Renal cortex interstitium (tissue), 11 donors: ENCODE data around the gene FAM72D. TPM values are rescaled to one million over a fixed set of nuclear protein-coding genes. Genes with fewer than 3 reads are reported as not detected.
A peak's percentile ranks its signal among the peaks of the same experiment; 100 is the strongest.
"Not testable (repeated sequence)": the region's sequence is repeated elsewhere in the genome, so short reads cannot be mapped to it uniquely, and the experiment has no call there.

Experiments used
- DNase-seq, 11 donors: peaks; one replicate each; pipeline ENCODE4 v3.0.0-alpha.2; 2013; ENCODE audit warnings: low read depth in 9 of 11, low spot score in 4 of 11; ENCODE audit errors: extremely low read depth in 1 of 11
- polyA plus RNA-seq, 3 donors: library from polyadenylated mRNA; unstranded; fragments of 120-200 nt; gene quantifications; one replicate each; pipeline ENCODE4 v1.2.1, GENCODE V29; 2013; ENCODE audit not compliant: insufficient read length in 3 of 3

The FAM72D gene
- polyA plus RNA-seq, 3 donors: 1.6 to 3.6 (median 2.2) TPM

GRCh38 chr1:145127144-145127543, 31.4 kb downstream of the FAM72D start:
- DNase-seq: not testable (repeated sequence)

DNA sequence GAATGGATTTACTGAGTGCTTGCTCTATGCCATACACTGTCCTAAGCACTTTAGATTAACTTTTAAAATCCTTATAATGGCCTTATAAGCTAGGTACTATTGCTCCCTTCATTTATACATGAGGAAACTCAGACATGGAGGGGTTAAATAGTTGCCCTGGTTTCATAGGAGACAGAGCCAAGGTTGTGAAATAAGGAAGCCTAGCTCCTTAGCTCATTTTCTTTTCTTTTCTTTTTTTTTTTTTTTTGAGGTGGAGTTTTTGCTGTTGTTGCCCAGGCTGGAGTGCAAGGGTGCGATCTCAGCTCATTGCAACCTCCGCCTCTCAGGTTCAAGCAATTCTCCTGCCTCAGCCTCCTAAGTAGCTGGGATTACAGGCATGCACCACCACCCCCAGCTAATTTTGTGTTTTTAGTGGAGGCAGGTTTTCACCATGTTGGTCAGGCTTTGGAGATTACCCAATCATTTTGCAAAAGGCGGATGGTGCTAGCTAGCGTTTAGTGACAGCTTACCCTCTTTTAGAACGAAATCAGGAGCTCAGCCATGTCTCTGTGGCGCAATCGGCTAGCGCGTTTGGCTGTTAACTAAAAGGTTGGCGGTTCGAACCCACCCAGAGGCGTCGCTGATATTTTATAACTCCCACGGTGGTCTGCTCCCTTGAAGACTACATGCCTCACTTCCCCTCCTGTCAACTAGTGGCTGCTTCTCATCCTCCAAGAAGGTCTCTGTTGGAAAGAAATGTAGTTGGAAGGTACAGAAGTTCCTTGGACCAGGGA, 33.1 kb downstream of the FAM72D start:
- DNase-seq: not testable (repeated sequence)

- DNase-seq: not testable (repeated sequence)
Observed at GRCh38 chr1:145134476-145134875, 38.7 kb downstream of the FAM72D start.

- not testable (repeated sequence) for DNase-seq
Observed at GRCh38 chr1:145140549-145140948, 44.8 kb downstream of the FAM72D start.

DNA sequence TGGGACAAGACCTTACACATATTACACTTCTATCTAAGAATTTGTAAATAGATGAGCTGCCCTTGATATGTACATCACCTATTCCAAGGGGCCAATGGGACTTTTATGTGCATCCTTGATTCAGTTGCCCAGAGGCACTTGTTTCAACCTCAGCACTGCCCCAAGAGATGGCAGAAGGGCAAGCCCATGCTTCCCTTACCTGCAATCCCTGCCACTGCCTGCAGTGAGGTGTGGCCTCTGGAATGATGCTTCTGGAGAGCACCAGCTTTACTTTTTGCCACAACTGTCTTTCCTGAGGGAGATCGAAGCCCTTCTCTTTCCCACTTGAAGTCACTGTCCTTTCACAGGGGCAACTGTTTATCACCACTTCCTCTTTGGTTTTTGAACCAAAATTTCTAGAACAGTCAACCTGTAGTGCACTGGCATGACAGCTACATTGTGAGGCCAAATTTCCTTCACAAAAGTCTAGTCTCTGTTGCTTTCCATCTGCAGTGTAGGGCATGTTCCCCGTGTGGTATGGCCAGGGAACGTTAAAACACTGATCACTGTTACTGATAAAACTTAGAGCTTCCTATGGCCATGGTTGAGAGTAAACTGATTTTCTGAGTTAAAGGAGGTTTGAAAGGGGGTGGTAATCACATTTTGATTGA, 48.6 kb downstream of the FAM72D start:
- DNase-seq: not testable (repeated sequence)

DNA sequence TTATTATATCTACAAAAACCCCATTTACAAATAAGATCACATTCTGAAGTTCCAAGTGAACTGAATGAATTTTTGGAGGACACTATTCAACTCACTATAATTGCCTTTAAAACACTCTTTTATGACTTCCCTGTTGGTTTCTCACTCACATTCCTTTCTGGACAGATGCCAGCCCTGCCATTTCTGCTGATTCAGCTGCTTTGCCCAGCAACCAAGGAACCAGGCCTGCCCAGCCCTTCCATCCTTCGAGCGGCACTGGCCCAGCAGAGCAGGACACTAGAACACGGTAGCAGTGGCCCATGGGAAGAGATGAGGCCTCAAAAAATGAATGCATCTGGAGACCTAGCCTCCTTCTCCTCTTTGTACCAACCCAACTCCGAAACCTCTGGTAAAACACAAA, 50.5 kb downstream of the FAM72D start:
- not testable (repeated sequence) for DNase-seq

GRCh38 chr1:145147172-145147571, 51.4 kb downstream of the FAM72D start:
- DNase-seq: not testable (repeated sequence)

- not testable (repeated sequence) for DNase-seq
Observed at GRCh38 chr1:145155421-145155820, 59.6 kb downstream of the FAM72D start.

- DNase-seq: not testable (repeated sequence)
Observed at GRCh38 chr1:145155873-145156272, 60.1 kb downstream of the FAM72D start.

- DNase-seq: peak; percentile 8 to 57 (median 39)
Observed at GRCh38 chr1:145156891-145157610, 61.3 kb downstream of the FAM72D start.

DNA sequence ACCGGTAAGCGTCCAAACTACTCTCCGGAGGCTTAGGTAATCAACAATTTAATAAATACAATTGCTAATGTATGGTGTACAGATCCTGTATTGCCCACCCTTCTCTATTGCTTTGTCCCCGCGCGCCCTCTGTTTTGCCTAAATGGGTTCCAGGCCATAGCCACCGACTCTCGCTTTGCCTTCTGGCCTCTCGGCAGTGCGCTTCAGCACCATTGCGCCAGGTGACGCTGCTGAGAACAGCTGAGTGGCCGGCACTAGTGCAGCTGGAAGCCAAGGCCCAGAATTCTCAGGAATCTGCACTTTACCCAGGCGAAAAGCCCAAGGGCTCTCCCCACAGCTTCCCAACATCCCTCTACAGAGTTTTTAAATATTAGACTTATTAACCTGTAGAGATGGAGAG, 61.9 kb downstream of the FAM72D start:
- DNase-seq: not testable (repeated sequence)

DNA sequence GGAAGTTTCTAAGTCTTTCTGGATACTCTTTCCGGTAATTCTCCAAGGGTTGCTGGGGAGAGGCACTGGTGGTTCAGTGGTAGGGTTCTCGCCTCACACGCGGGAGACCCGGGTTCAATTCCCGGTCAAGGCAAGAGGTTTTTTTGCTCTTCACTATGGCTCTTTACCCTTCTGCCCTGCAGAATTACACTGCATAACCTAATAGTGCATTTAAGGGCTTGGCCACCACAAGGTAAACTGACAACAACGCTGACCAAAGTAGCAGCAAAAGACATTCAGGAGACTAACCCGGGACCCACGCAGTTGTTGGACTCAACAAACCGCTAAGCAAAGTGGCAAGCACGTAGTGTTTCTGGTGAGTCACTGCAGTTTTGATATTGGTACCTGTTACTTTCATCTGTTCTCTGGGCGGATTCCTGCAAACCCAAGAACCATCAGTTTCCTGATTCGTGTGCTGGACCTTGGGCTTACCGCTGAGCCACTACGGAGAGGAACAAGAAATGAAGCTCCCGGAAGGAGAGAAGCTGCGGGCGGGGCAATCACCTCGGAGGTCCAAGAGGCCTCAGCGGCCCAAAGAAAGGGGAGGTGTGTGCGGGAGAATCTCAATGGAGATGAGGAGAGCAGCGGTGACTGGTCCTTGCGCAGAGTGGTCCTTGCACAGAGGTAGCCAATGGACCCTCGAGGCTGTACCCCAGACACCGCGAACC, 65.4 kb downstream of the FAM72D start:
- DNase-seq: not testable (repeated sequence)

Other genes starting within 250 kb of the FAM72D start
- gene SRGAP2B, start 646 bp upstream of the FAM72D start, polyA plus RNA-seq: 10 to 100 TPM; 24.2 to 41.0 (median 33.9) TPM
- gene PPIAL4D, start 146.2 kb downstream of the FAM72D start, polyA plus RNA-seq: not detected